ENCODE measurements around the gene EVI5.

GRCh38 chr1:92485381-92486250, 299.3 kb downstream of the EVI5 start:
- TF ChIP-seq PKNOX1 (IDR thresholded peaks at IDR 0.05) = no peak
- TF ChIP-seq ARNT (IDR thresholded peaks at IDR 0.05) = no peak
- no peak for TF ChIP-seq ELF4 (IDR thresholded peaks at IDR 0.05)
- peak; percentile 46; the same call in 1 of the 2 replicates for TF ChIP-seq L3MBTL2 (conservative IDR thresholded peaks at IDR 0.05)
- TF ChIP-seq SP1 (IDR thresholded peaks at IDR 0.05) = no peak
- no peak for TF ChIP-seq FOXM1 (IDR thresholded peaks at IDR 0.05; ENCODE audit: borderline replicate concordance)
- no peak for TF ChIP-seq FOXA1 (IDR thresholded peaks at IDR 0.05)
- TF ChIP-seq BHLHE40 (IDR thresholded peaks at IDR 0.05; ENCODE audit: borderline replicate concordance) = no peak
- no peak for TF ChIP-seq SUZ12 (IDR thresholded peaks at IDR 0.05)
- TF ChIP-seq FOXK2 (IDR thresholded peaks at IDR 0.05) = no peak
- TF ChIP-seq CTBP1 (IDR thresholded peaks at IDR 0.05; ENCODE audit: borderline replicate concordance) = no peak
- no peak for TF ChIP-seq NFRKB (IDR thresholded peaks at IDR 0.05)
- TF ChIP-seq TARDBP (IDR thresholded peaks at IDR 0.05) = no peak

Measured in HEK293T (cell line).